Measurements from ENCODE around the gene MAP4K5.

MAP4K5 gene

DNA sequence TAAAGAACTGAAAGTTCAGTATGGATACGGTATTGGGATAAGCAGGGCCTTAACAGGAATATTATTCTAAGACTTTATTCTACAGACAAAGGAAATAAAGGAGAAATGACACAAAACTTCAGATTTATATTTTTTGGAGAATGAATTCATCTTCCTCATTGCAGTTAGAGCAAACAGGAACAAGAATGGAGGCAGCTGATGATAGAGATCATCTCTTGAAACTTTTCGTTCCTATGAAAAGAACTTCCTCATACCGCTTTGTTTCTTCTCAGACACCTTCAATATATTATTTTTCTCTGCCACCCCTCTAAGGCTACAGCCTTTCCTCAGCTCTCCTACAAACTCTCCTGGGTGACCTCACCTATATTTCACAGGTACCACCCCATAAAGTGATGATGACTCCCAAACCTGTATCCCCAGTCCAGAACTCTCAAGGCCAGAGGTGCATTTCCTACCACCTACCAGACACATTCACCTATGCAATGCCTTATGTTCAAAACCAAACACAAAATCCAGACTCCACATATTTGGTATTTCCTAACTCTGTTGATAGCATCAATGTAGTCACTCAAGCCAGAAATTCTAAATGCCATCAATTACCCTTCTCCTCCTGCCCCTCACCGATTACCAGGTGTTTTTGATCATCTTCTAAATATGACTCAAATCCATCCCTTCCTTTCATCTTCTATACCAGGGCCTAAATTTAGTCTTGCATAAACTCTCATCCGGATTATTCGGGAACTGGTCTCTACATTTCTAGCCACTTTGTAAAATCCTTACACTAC, 7.4 kb downstream of the MAP4K5 start:
- Histone ChIP-seq H3K27ac (no peak overlapping the region), H3K36me3 (peaks cover 0 to 4% (median 0%) of the 10 kb centered on the region in 3 donors), H3K4me3 (no peak overlapping the region), H3K27me3 (no peaks in the 10 kb centered on the region), H3K9me3 (no peaks in the 10 kb centered on the region), H3K4me1 (peaks cover 0 to 52% (median 25%) of the 10 kb centered on the region in 4 donors)
- no peak for DNase-seq
- TF ChIP-seq, protein P1, sequence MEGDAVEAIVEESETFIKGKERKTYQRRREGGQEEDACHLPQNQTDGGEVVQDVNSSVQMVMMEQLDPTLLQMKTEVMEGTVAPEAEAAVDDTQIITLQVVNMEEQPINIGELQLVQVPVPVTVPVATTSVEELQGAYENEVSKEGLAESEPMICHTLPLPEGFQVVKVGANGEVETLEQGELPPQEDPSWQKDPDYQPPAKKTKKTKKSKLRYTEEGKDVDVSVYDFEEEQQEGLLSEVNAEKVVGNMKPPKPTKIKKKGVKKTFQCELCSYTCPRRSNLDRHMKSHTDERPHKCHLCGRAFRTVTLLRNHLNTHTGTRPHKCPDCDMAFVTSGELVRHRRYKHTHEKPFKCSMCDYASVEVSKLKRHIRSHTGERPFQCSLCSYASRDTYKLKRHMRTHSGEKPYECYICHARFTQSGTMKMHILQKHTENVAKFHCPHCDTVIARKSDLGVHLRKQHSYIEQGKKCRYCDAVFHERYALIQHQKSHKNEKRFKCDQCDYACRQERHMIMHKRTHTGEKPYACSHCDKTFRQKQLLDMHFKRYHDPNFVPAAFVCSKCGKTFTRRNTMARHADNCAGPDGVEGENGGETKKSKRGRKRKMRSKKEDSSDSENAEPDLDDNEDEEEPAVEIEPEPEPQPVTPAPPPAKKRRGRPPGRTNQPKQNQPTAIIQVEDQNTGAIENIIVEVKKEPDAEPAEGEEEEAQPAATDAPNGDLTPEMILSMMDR (IDR thresholded peaks at IDR 0.05): no peak
- intact Hi-C loops (cut with DNase I; ENCODE audit: low total_unique reads): no loop called here

DNA sequence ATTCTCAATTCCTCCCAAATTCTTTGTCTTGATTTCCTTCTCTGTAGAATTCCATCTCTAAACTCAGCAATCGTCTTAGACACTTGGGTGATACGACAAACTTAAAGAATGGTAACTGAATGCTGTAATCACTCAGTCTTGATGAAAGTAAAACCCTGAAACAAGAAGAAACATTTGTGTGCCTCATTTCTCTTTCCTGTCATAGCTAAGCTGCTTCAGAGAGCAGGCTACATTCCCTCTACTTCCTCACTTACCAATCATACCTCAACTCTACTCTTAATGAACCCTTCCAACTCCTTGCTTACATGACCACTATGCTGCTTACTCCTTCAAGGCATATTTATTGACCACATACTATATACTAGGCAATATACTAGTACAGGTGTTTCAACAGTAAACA, 8.3 kb downstream of the MAP4K5 start:
- H3K9me3 ChIP-seq: no peaks in the 10 kb centered on the region

DNA sequence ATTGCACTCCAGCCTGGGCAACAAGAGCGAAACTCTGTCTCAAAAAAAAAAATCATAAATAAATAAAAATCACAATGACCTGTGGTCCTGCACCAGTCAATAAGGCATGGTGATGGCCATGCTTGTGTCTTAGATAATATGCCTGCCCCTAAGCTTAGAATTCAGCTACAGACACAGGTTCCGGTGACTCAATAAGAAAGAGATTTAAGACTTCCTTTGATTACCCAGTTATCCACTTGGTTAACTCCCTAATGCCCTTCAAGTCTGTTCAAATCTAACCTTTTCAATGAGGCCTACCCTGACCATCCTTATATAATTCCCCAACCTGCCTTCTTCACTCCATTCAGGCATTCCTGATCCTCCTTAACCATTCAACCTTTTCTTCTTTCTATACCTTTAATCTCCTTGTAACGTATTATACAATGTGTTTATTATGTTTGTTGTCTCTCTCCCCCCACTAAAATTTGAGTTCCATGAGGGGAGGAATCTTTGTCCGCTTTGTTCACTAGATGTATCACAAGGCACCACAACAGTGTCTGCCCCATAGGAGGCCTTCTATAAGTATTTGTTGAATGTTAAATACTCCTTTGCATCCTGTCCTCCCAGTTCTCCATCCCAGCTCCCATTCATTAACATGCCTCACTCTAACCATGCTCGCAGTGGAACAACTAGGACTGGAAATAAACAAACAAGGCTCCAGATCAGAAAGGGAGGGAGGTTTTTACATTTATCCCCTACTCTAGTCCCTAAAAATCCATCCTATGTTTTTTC, 8.9 kb downstream of the MAP4K5 start:
- intact Hi-C loops (cut with DNase I; ENCODE audit: low total_unique reads): no loop called here
- Histone ChIP-seq H3K4me1 (peaks cover 0 to 38% (median 15%) of the 10 kb centered on the region in 4 donors), H3K27ac (no peak overlapping the region), H3K27me3 (no peaks in the 10 kb centered on the region), H3K36me3 (peaks cover 0 to 4% (median 0%) of the 10 kb centered on the region in 3 donors), H3K4me3 (no peak overlapping the region), H3K9me3 (no peaks in the 10 kb centered on the region)
- no peak for DNase-seq
- TF ChIP-seq, protein P1 (IDR thresholded peaks at IDR 0.05): no peak

More for the DNA sequence above, 8.3 kb downstream of the MAP4K5 start:
- H3K27me3 ChIP-seq: no peaks in the 10 kb centered on the region
- TF ChIP-seq, protein P1 (IDR thresholded peaks at IDR 0.05): no peak
- no peak for DNase-seq
- H3K27ac ChIP-seq: no peak overlapping the region
- H3K36me3 ChIP-seq: peaks cover 0 to 4% (median 0%) of the 10 kb centered on the region in 3 donors
- peaks cover 0 to 45% (median 19%) of the 10 kb centered on the region in 4 donors for H3K4me1 ChIP-seq
- intact Hi-C loops (cut with DNase I; ENCODE audit: low total_unique reads): no loop called here
- no peak overlapping the region for H3K4me3 ChIP-seq

DNA sequence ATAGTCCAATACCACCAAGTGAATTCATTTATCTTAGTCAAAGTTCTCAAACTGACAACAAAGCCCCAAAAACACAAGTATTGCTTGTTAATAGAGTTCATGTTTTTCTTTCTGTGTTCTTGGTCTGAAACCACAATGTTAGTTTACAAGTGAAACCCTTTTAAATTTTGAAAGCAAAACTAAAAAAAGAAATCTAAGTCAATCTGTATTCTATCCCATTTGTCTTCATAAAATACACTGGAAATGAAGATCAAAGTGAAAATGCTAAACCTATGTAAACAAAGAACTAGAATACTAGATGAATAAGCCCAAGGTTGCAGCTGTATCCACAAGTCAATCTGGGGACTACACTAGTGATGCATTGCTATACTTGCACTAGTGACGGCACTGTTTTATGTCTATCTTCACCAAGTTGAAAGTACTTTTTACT, 10.4 kb downstream of the MAP4K5 start:
- H3K27ac ChIP-seq: peak overlapping the region; percentile 14 to 38
- no peaks in the 10 kb centered on the region for H3K27me3 ChIP-seq
- H3K4me3 ChIP-seq: no peak overlapping the region
- peaks cover 0 to 37% (median 13%) of the 10 kb centered on the region in 4 donors for H3K4me1 ChIP-seq
- TF ChIP-seq, protein P1 (IDR thresholded peaks at IDR 0.05): no peak
- peaks cover 0 to 4% (median 0%) of the 10 kb centered on the region in 3 donors for H3K36me3 ChIP-seq
- intact Hi-C loops (cut with DNase I; ENCODE audit: low total_unique reads): no loop called here
- H3K9me3 ChIP-seq: no peaks in the 10 kb centered on the region
- no peak for DNase-seq

DNA sequence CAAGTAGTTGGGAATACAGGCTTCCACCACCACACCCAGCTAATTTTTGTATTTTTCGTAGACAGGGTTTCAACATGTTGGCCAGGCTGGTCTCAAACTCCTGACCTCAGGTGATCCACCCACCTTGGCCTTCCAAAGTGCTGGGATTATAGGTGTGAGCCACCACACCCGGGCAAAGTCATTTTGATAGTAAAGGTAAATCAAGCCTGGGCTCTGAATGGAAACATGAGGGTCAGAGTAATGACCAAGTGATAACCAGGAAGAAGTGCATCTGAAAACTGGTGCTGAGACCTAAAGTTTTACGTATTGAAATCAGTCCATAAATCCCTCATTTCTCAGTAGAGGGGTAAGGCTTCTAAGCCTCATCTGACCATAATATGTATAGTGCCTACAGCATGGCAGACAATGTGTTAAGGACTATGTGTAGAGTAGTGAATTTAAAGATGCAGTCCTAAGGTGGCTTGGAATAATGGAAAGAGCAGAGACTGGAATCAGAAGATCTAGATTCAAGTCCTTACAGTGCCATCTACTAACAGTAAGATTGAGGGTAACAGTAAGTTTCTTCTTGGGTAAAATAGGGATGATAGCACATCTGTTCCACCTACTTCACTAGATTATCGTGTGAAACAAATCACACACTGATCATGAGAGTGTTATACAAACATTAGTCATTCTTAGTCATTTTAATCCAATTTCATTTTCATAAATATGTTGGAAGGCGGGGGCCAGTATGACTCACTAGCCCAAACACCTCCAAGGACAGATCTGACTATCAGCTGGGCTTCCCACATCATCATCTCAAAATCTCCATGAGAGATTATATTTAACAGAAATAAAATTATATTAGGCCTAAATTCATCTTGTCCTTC, 11.2 kb downstream of the MAP4K5 start:
- Histone ChIP-seq H3K4me1 (peaks cover 0 to 37% (median 13%) of the 10 kb centered on the region in 4 donors), H3K27me3 (no peaks in the 10 kb centered on the region), H3K36me3 (peaks cover 0 to 4% (median 0%) of the 10 kb centered on the region in 3 donors), H3K27ac (peak overlapping the region; percentile 38 to 39), H3K9me3 (no peaks in the 10 kb centered on the region), H3K4me3 (no peak overlapping the region)
- peak in 1 of 2 donors; percentile 57 for DNase-seq
- TF ChIP-seq, protein P1 (IDR thresholded peaks at IDR 0.05): no peak
- intact Hi-C loops (cut with DNase I; ENCODE audit: low total_unique reads): no loop called here
